Measurements from ENCODE around the gene RAI1.

RAI1 gene

DNA sequence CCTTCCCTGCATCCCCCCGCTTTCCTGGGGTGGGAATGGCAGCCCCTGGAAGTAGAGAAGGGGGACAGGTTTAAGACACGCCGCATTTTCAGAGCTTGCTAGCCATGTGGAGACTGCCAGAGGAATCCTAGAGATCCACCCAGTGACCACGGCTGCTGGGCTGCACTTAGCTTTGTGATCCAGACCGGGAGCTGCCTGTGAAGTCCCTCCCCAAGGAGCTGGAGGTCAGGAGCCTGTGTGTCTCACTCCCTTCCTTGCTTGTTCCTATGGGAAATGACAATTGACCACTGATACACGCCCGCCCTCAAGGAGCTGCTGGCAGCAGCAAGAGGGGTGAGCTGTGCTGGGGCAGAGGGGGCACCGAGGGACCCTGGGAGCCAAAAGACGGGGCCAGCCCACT, 81.9 kb downstream of the RAI1 start:
- no peak overlapping the region for H3K4me3 ChIP-seq
- no peak overlapping the region for H3K27ac ChIP-seq
- no peaks in the 10 kb centered on the region for H3K9me3 ChIP-seq
- peaks cover 0 to 6% (median 0%) of the 10 kb centered on the region in 3 donors for H3K36me3 ChIP-seq
- no peak for DNase-seq
- peaks cover 0 to 8% (median 0%) of the 10 kb centered on the region in 4 donors for H3K4me1 ChIP-seq
- intact Hi-C loops (cut with DNase I; ENCODE audit: low total_unique reads), result no loop called here
- TF ChIP-seq, protein P1, sequence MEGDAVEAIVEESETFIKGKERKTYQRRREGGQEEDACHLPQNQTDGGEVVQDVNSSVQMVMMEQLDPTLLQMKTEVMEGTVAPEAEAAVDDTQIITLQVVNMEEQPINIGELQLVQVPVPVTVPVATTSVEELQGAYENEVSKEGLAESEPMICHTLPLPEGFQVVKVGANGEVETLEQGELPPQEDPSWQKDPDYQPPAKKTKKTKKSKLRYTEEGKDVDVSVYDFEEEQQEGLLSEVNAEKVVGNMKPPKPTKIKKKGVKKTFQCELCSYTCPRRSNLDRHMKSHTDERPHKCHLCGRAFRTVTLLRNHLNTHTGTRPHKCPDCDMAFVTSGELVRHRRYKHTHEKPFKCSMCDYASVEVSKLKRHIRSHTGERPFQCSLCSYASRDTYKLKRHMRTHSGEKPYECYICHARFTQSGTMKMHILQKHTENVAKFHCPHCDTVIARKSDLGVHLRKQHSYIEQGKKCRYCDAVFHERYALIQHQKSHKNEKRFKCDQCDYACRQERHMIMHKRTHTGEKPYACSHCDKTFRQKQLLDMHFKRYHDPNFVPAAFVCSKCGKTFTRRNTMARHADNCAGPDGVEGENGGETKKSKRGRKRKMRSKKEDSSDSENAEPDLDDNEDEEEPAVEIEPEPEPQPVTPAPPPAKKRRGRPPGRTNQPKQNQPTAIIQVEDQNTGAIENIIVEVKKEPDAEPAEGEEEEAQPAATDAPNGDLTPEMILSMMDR (IDR thresholded peaks at IDR 0.05), result no peak
- H3K27me3 ChIP-seq, result no peaks in the 10 kb centered on the region

DNA sequence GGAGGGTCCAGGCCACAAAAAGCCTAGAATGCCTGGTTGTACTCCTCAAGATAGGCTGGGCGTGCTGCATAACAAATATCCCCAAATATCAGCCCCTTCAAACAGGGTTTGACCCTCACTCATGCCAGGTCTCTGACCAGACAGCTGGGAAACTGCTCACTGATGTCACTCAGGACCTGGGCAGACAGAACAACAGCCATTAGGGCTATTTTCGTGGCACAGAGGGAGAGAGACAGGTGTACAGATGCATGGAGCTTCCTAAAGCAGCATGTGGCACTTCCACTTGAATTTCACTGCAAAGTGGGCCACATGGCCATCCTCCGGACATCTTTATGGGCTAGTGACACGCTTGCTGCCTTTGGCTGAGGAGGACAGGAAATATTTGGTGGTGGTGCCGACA, 82.5 kb downstream of the RAI1 start:
- intact Hi-C loops (cut with DNase I; ENCODE audit: low total_unique reads), result no loop called here
- peaks cover 0 to 6% (median 0%) of the 10 kb centered on the region in 3 donors for H3K36me3 ChIP-seq
- peaks cover 0 to 13% (median 0%) of the 10 kb centered on the region in 4 donors for H3K4me1 ChIP-seq
- H3K9me3 ChIP-seq, result no peaks in the 10 kb centered on the region
- no peak overlapping the region for H3K4me3 ChIP-seq
- TF ChIP-seq, protein P1 (IDR thresholded peaks at IDR 0.05), result no peak
- DNase-seq, result no peak
- no peak overlapping the region for H3K27ac ChIP-seq
- no peaks in the 10 kb centered on the region for H3K27me3 ChIP-seq

- Histone ChIP-seq H3K27ac (no peak overlapping the region), H3K9me3 (no peaks in the 10 kb centered on the region), H3K27me3 (no peaks in the 10 kb centered on the region), H3K36me3 (peaks cover 0 to 6% (median 0%) of the 10 kb centered on the region in 3 donors), H3K4me1 (peaks cover 0 to 20% (median 0%) of the 10 kb centered on the region in 4 donors), H3K4me3 (no peak overlapping the region)
- intact Hi-C loops (cut with DNase I; ENCODE audit: low total_unique reads), result no loop called here
- no peak for DNase-seq
- TF ChIP-seq, protein P1 (IDR thresholded peaks at IDR 0.05), result no peak
These were observed 84.3 kb downstream of the RAI1 start for GRCh38 chr17:17765359-17766076.

DNA sequence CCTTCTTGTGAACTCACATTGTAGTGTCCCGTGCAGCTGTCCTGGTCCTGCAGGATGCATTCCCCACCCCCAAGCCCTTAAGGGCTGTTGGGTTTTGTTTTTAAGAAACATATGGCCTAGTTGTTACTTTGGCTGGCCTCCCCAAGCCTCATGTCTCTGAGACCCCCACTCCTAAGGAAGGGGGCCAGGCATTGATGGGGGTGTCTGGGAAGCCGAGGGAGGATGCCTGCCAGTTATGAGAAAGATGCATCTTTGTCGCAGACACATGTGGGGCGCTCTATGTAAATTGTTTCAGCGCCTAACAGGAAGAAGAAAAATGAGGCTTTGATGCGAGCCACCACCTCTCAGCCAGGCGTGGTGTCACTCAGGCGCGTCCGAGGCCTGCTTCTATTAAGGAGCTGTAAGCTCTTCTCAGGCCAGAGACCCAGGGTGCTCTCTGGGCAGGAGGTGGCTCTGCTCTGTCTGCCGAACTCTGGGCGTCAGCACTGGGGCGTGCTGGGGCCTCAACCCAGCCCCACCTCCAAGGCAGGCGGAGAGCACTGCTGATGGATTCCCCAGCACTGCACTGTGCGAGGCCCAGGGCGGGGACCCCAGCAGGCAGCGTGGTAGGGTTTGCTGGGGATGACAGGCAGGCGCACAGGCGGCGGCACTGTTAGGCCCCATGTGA, 85.0 kb downstream of the RAI1 start:
- Histone ChIP-seq H3K9me3 (no peaks in the 10 kb centered on the region), H3K36me3 (peaks cover 0 to 6% (median 0%) of the 10 kb centered on the region in 3 donors), H3K4me3 (no peak overlapping the region), H3K27ac (no peak overlapping the region), H3K27me3 (no peaks in the 10 kb centered on the region), H3K4me1 (peaks cover 0 to 22% (median 0%) of the 10 kb centered on the region in 4 donors)
- DNase-seq, result no peak
- intact Hi-C loops (cut with DNase I; ENCODE audit: low total_unique reads), result no loop called here
- TF ChIP-seq, protein P1 (IDR thresholded peaks at IDR 0.05), result no peak

DNA sequence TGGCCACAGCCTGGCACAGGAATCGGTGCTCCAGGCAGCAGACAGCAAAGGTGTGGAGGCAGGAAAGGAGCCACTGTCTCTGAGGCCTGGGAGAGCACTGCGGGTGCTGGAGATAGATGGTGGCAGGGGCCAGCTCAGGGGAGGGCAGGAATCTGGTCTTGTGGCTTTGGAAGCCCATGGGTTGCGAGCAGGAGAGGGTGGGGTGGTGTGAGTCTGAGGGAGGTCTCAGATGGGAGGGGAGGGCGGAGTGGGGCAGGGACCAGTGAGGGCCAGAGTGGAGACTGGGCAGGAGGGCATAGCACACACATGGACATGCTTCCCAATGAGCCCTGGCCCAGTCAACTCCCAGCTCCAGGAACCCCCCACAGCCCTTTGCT, 85.5 kb downstream of the RAI1 start:
- intact Hi-C loops (cut with DNase I; ENCODE audit: low total_unique reads), result no loop called here
- Histone ChIP-seq H3K27ac (no peak overlapping the region), H3K4me1 (peaks cover 0 to 27% (median 0%) of the 10 kb centered on the region in 4 donors)

More for the DNA sequence above, 85.5 kb downstream of the RAI1 start:
- H3K4me3 ChIP-seq, result no peak overlapping the region
- H3K9me3 ChIP-seq, result no peaks in the 10 kb centered on the region
- peaks cover 0 to 6% (median 0%) of the 10 kb centered on the region in 3 donors for H3K36me3 ChIP-seq
- no peak for DNase-seq
- TF ChIP-seq, protein P1 (IDR thresholded peaks at IDR 0.05), result no peak
- no peaks in the 10 kb centered on the region for H3K27me3 ChIP-seq

Measured in tibial artery (tissue), 4 donors.